A549 (cell line): Measurements from ENCODE around the gene STN1.

Experiments used
- BHLHE40 ChIP-seq: IDR thresholded peaks from 2 replicates; pipeline ENCODE4 v1.6.1; 2012; ENCODE audit warnings: low read depth, low read length, inconsistent platforms
- CTCF ChIP-seq: fragments of >200 bp; sonication (Bioruptor Twin); formaldehyde crosslinking; IDR thresholded peaks from 3 replicates; pipeline ENCODE4 v1.5.1; 2016
- FOSL2 ChIP-seq, 2 experiments: fragments of 450-650 bp in 1 of 2; fragments of >200 bp in 1 of 2; sonication (Bioruptor Twin) in 1 of 2; formaldehyde crosslinking; IDR thresholded peaks; 2 replicates each; pipeline versions ENCODE4 v1.5.0 to v1.6.1; 2016 to 2020; ENCODE audit warnings: mild to moderate bottlenecking in 1 of 2, moderate library complexity in 1 of 2
- JUN ChIP-seq, 2 experiments: fragments of >200 bp; sonication (Bioruptor Twin); formaldehyde crosslinking; IDR thresholded peaks; 2 replicates in 1 of 2; 3 replicates in 1 of 2; pipeline ENCODE4 v1.6.1; 2016 to 2017
- MAX ChIP-seq: IDR thresholded peaks from 2 replicates; pipeline ENCODE4 v1.6.1; 2012
- POLR2A ChIP-seq: IDR thresholded peaks from 2 replicates; pipeline ENCODE4 v1.6.1; 2012; ENCODE audit warnings: mild to moderate bottlenecking, low read length
- RFX5 ChIP-seq: fragments of 450-650 bp; IDR thresholded peaks from 2 replicates; pipeline ENCODE4 v1.7.1; 2014; ENCODE audit warnings: antibody characterized with exemption, mild to moderate bottlenecking, moderate library complexity
- ZFP36 ChIP-seq: fragments of 450-650 bp; IDR thresholded peaks from 2 replicates; pipeline ENCODE4 v1.6.1; 2014; ENCODE audit warnings: borderline replicate concordance; ENCODE audit not compliant: partially characterized antibody

- no peak for TF ChIP-seq CTCF
- TF ChIP-seq POLR2A = no peak
- no peak for TF ChIP-seq BHLHE40
- TF ChIP-seq MAX = no peak
- TF ChIP-seq JUN (IDR thresholded peaks at IDR 0.05) = no peak
- no peak for TF ChIP-seq FOSL2 (IDR thresholded peaks at IDR 0.05)
- TF ChIP-seq FOSL2 (CRISPR knock-in tag; IDR thresholded peaks at IDR 0.05) = no peak
- TF ChIP-seq ZFP36 = no peak
- no peak for TF ChIP-seq RFX5
Measured at GRCh38 chr10:103869336-103869735, 48.6 kb downstream of the STN1 start.
